NOMO-1 treated with dmso at 0.1 percent for 144 hours (cell line): ENCODE measurements around the gene FSCN2.
A peak's percentile ranks its signal among the peaks of the same experiment; 100 is the strongest.
"Not testable (repeated sequence)": the region's sequence is repeated elsewhere in the genome, so short reads cannot be mapped to it uniquely, and the experiment has no call there.

Source experiments
- DNase-seq: peaks from one replicate; lab custom pipeline; 2025; ENCODE audit not compliant: unreplicated experiment; lab: John Stamatoyannopoulos, UW

Gene FSCN2

GRCh38 chr17:81573794-81574642, 45.8 kb downstream of the FSCN2 start:
- DNase-seq, result no peak

GRCh38 chr17:81574643-81574956, 46.4 kb downstream of the FSCN2 start:
- DNase-seq, result no peak

- DNase-seq, result no peak
These were observed 47.7 kb downstream of the FSCN2 start for GRCh38 chr17:81575836-81576235.

- no peak for DNase-seq
These were observed 48.6 kb downstream of the FSCN2 start for GRCh38 chr17:81576621-81577277.

GRCh38 chr17:81577278-81578000, 49.3 kb downstream of the FSCN2 start:
- DNase-seq, result peak; percentile 70

GRCh38 chr17:81578038-81578441, 49.9 kb downstream of the FSCN2 start:
- no peak for DNase-seq

GRCh38 chr17:81578561-81579225, 50.5 kb downstream of the FSCN2 start:
- no peak for DNase-seq

- no peak for DNase-seq
These were observed 51.1 kb downstream of the FSCN2 start for GRCh38 chr17:81579298-81579697.

GRCh38 chr17:81579821-81580321, 51.7 kb downstream of the FSCN2 start:
- DNase-seq, result no peak

GRCh38 chr17:81580481-81580880, 52.3 kb downstream of the FSCN2 start:
- DNase-seq, result no peak

- DNase-seq, result no peak
These were observed 53.6 kb downstream of the FSCN2 start for GRCh38 chr17:81581758-81582157.

- DNase-seq, result no peak
These were observed 54.2 kb downstream of the FSCN2 start for GRCh38 chr17:81582341-81582740.

GRCh38 chr17:81582749-81583148, 54.6 kb downstream of the FSCN2 start:
- DNase-seq, result no peak

- no peak for DNase-seq
These were observed 55.6 kb downstream of the FSCN2 start for GRCh38 chr17:81583589-81584342.

GRCh38 chr17:81584771-81585170, 56.6 kb downstream of the FSCN2 start:
- not testable (repeated sequence) for DNase-seq

GRCh38 chr17:81586096-81586495, 57.9 kb downstream of the FSCN2 start:
- no peak for DNase-seq
